ENCODE data around the gene SYNPR.
"Not testable (repeated sequence)": the region's sequence is repeated elsewhere in the genome, so short reads cannot be mapped to it uniquely, and the experiment has no call there.

SYNPR gene

DNA sequence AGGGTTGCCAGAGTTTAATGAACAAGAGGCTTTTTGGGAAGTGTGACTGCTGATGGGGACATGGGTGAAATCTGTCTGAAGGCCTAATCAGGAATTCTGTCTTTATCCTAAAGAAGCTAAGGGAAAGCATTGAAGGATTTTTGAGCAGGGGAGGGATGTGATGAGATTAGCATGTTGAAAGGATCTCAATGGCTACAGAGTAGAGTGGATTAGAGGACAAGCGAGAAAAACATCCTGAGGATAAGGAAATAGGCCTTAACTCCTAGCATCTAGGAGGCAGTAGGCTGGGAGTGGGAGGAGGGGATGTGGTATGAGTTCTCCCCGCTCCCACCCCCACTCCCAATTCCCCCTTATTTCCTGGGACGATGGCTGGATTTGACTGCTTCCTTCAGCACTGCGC lies 339.3 kb downstream of the SYNPR start:
- H3K9me3 Mint-ChIP-seq, result no peaks in the 10 kb centered on the region
- no peak overlapping the region for H3K4me3 Mint-ChIP-seq
- no peaks in the 10 kb centered on the region for H3K4me1 Mint-ChIP-seq
- peaks cover 3% of the 10 kb centered on the region for H3K27me3 Mint-ChIP-seq
- no peak overlapping the region for H3K27ac Mint-ChIP-seq
- no peaks in the 10 kb centered on the region for H3K36me3 Mint-ChIP-seq

DNA sequence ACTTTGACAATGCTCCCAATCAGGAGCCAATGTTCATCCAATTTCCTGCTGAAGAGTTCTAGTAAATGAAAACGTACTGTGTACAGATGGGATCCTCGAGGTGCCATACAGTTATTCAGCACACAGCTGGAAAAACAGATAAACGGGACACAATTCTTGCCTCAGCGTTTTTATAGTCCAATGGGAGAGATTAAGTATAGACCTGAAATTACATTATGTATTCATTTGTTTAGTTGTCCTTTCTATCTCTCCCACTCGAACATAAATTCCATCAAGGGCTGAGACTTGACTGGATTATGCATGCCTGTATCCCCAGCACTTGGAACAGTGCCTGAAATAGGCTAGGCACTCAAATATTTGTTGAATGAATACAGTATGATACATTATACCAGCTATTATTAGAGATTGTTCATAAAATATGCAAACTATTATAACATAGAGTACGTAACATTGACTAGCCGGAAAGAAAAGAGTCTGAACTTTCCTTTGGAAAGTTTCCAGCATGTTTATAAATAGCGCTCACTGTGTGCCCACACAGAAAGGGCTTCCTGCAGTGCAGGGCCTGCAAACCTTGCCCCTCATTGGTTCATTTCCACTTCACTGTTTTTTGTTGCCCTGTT lies 346.9 kb downstream of the SYNPR start:
- Mint-ChIP-seq H3K4me3 (no peak overlapping the region), H3K36me3 (no peaks in the 10 kb centered on the region), H3K27me3 (peaks cover 1% of the 10 kb centered on the region), H3K9me3 (no peaks in the 10 kb centered on the region), H3K27ac (no peak overlapping the region), H3K4me1 (no peaks in the 10 kb centered on the region)

DNA sequence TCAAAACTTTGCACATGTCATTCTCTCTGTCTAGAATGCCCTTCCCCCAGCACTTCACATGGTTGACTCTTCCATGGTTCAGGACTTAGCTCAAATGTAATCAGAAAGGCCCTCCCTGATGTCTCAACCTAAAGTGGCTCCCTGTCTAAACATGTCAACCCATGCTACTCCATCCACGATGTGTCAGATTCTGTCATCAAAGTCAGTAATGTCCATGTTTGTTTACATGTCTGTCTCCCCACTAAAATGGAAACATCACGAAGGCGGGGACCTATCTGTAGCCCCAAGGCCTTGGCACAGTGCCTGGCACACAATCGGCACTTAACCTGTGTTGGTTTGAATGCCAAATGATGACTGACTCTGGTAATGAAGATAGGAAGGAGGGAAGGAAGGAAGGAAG lies 353.6 kb downstream of the SYNPR start:
- Mint-ChIP-seq H3K36me3 (no peaks in the 10 kb centered on the region), H3K4me3 (no peak overlapping the region), H3K27me3 (no peaks in the 10 kb centered on the region), H3K27ac (no peak overlapping the region), H3K9me3 (peaks cover 10% of the 10 kb centered on the region), H3K4me1 (no peaks in the 10 kb centered on the region)

DNA sequence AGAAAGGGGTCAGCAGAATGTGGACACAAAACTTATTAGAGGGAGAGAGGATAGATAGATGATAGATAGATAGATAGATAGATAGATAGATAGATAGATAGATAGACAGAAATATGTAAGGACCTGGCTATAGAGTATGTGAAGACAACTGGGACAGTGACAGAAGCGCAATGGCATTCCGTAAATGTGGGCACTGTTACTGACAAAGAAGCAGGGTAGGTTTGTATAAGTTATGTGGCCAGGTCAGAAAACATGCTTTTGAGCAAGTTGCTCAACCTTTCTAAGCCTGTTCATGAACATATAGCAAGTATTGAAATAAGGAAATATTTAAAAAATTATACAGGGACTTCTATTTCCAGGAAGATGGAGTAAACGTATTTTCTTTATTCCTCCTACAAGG lies 357.1 kb downstream of the SYNPR start:
- no peaks in the 10 kb centered on the region for H3K4me1 Mint-ChIP-seq
- no peak overlapping the region for H3K4me3 Mint-ChIP-seq
- H3K9me3 Mint-ChIP-seq, result peaks cover 11% of the 10 kb centered on the region
- H3K27ac Mint-ChIP-seq, result no peak overlapping the region
- H3K36me3 Mint-ChIP-seq, result no peaks in the 10 kb centered on the region
- peaks cover 2% of the 10 kb centered on the region for H3K27me3 Mint-ChIP-seq

DNA sequence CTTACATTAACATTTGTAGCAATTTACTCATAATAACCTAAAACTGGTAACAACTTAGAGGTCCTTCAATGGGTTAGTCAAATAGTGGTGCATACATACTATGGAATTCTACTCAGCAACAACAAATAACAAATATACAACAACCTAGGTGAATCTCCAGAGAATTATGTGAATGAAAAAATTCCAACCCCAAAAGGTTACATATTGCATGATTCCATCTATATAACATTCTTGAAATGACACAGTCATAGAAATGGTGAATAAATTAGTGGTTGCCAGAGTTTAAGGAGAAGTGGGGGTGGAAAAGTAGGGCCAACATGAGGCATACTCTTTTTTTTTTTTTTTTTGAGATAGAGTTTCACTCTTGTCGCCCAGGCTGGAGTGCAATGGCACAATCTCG lies 361.7 kb downstream of the SYNPR start:
- Mint-ChIP-seq H3K4me3 (no peak overlapping the region), H3K27me3 (peaks cover 7% of the 10 kb centered on the region), H3K36me3 (no peaks in the 10 kb centered on the region), H3K9me3 (peaks cover 15% of the 10 kb centered on the region), H3K4me1 (no peaks in the 10 kb centered on the region), H3K27ac (no peak overlapping the region)

DNA sequence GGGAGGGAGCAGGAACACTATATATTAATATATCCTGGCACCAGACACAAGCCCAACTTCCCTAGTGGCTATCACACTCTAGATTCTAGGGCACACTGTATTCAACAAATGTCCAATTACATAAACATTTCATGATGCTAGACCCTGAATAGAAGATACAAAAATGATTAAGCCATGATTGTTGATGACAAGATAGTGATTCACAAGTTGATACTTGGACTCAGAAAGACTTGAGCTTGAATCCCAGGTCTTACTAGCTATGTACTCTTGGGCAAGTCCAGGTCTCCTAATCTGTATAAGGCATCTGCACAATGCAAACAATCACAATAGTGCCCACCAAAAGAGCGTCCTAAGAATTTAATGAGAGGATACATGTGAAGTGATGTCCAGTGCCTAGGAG lies 364.4 kb downstream of the SYNPR start:
- H3K4me3 Mint-ChIP-seq, result no peak overlapping the region
- H3K4me1 Mint-ChIP-seq, result no peaks in the 10 kb centered on the region
- peaks cover 5% of the 10 kb centered on the region for H3K27me3 Mint-ChIP-seq
- H3K36me3 Mint-ChIP-seq, result no peaks in the 10 kb centered on the region
- H3K27ac Mint-ChIP-seq, result no peak overlapping the region
- H3K9me3 Mint-ChIP-seq, result peaks cover 5% of the 10 kb centered on the region

DNA sequence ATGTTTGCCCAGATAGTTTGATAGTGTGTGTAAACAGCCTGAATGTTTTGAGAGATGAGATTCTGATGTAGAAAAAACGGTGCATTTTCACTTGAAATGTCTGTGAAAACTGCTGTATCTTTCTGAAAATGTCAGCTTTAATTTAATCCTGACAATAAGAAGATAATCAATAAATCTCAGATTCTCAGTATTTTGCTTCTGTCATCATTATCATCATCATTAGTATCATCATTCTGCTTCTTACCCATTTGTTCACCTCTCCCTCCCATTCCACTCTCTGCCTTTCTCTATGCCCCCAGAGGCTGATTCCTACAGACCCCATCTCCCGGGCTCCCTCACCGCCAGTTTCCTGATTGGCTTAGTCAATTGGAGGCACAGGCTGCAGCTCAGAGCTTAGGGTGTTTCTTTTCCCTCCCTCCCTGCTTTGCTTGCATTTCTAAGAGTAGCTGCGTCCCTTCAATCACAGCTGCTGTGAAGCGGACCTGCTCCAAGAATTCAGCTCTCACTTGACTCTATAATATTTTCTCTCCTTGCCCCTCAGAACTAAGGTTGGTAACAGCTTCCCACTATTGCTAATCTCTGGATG lies 366.2 kb downstream of the SYNPR start:
- peaks cover 5% of the 10 kb centered on the region for H3K9me3 Mint-ChIP-seq
- no peaks in the 10 kb centered on the region for H3K4me1 Mint-ChIP-seq
- no peak overlapping the region for H3K4me3 Mint-ChIP-seq
- H3K36me3 Mint-ChIP-seq, result no peaks in the 10 kb centered on the region
- no peak overlapping the region for H3K27ac Mint-ChIP-seq
- peaks cover 5% of the 10 kb centered on the region for H3K27me3 Mint-ChIP-seq

- not testable (repeated sequence) for H3K36me3 Mint-ChIP-seq, H3K27me3 Mint-ChIP-seq, H3K4me3 Mint-ChIP-seq, H3K9me3 Mint-ChIP-seq, H3K4me1 Mint-ChIP-seq, H3K27ac Mint-ChIP-seq
These were observed 367.0 kb downstream of the SYNPR start for GRCh38 chr3:63644928-63645781.

DNA sequence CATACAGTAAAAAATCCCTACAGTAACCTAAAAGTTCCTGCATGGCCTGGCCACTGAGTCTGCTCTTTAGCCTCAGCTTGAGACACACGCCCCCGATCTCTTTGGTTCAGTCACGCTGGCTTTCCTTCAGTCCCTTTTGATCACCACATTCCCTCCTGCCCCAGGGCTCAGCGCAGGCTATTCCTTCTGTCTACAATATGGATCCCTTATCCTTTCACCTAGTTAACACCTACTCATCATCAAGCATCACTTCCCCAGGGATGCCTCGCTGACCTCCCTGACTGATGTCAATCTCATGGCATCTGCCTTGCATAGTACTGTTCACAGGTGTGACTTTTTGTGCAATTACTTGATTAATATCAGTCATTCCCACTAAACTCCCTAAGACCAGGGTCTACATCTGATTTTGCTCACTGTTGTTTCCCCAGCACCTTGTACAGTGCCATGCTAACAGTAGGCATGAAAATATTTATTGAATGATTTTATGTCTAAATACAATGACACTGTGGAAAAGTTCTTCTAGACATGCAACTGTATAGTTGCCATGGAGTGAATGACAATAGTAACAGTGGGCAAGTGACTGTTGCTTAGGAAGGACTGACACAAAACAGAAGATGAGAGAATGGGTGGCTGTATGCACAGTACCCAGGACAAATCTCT lies 374.1 kb downstream of the SYNPR start, which contains the start of gene SNTN:
SNTN (plus strand) TSS at position 610 of the 660 bp plus-strand sequence; CDS start at position 623, 13 bp downstream.
- Mint-ChIP-seq H3K4me3 (no peak within 1 kb of the TSS), H3K9me3 (no peaks in the 10 kb centered on the region), H3K4me1 (no peaks in the 10 kb centered on the region), H3K27ac (no peak within 1 kb of the TSS), H3K36me3 (no peaks in the 10 kb centered on the region), H3K27me3 (no peaks in the 10 kb centered on the region)

DNA sequence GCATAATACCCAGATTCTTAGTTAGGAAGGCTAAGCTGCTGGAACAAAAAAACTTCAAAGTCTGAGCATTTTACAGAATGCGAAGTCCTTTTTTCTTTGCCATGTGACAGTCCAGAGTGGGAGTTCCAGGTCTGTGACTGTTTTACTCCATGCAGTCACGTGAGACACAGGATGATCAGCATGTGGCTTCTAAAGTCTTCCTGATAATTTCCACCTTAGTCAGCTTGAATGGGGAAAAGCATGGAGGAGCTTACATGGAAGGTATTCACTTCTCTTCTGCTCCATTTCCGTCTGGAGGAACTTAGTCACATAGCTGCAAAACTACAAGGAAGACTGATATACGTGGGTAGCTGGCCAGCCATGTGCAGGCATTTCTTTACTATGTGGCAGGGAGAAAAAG lies 376.1 kb downstream of the SYNPR start:
- Mint-ChIP-seq H3K9me3 (no peaks in the 10 kb centered on the region), H3K4me1 (no peaks in the 10 kb centered on the region), H3K27me3 (no peaks in the 10 kb centered on the region), H3K27ac (no peak overlapping the region), H3K36me3 (no peaks in the 10 kb centered on the region), H3K4me3 (no peak overlapping the region)

DNA sequence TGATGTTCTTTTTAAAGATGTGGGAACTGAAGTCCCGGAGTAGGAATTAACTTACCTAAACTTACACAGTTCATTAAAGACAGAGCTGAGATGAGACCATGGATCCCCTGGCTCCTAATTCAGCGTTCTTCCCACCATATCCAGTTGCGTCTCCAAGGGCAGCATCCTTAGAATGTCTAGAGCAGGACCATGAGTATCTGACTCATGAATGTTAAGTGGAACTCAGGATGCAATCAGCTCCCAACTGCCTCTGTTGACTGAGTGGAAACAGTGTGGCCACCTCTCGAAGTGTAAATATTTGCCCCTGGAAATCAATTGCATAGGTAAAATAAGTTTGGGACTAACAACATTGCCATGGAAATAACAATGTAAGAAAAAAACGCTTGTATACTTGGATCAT lies 376.8 kb downstream of the SYNPR start:
- Mint-ChIP-seq H3K4me1 (no peaks in the 10 kb centered on the region), H3K27me3 (no peaks in the 10 kb centered on the region), H3K27ac (no peak overlapping the region), H3K9me3 (no peaks in the 10 kb centered on the region), H3K36me3 (no peaks in the 10 kb centered on the region), H3K4me3 (no peak overlapping the region)

- Mint-ChIP-seq H3K27ac (no peak overlapping the region), H3K4me1 (no peaks in the 10 kb centered on the region), H3K27me3 (no peaks in the 10 kb centered on the region), H3K4me3 (no peak overlapping the region), H3K9me3 (no peaks in the 10 kb centered on the region), H3K36me3 (no peaks in the 10 kb centered on the region)
These were observed 377.4 kb downstream of the SYNPR start for GRCh38 chr3:63655519-63655918.

DNA sequence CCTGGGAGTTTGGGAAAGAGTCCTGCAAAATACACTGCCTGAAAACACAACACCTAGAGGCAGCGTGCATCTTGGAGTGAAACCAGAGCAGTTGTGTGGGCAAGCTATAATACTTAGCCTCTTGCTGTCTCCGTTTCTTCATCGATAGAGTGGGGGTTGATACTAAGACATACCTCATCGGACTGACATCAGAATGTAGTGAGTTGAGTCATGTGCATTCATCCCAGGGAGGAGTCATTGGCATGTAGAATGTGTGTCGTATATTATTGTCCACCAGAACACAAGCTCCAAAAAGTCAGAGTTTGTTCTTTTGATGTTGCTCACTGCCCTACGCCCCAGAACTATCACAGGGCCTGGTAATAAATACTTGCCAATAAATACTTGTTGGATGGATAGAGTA lies 378.7 kb downstream of the SYNPR start:
- Mint-ChIP-seq H3K4me3 (no peak overlapping the region), H3K9me3 (no peaks in the 10 kb centered on the region), H3K27me3 (no peaks in the 10 kb centered on the region), H3K4me1 (no peaks in the 10 kb centered on the region), H3K36me3 (no peaks in the 10 kb centered on the region), H3K27ac (no peak overlapping the region)

GRCh38 chr3:63661242-63661641 lies 383.1 kb downstream of the SYNPR start:
- Mint-ChIP-seq H3K4me3 (no peak overlapping the region), H3K9me3 (no peaks in the 10 kb centered on the region), H3K27me3 (no peaks in the 10 kb centered on the region), H3K4me1 (no peaks in the 10 kb centered on the region), H3K27ac (no peak overlapping the region), H3K36me3 (no peaks in the 10 kb centered on the region)

DNA sequence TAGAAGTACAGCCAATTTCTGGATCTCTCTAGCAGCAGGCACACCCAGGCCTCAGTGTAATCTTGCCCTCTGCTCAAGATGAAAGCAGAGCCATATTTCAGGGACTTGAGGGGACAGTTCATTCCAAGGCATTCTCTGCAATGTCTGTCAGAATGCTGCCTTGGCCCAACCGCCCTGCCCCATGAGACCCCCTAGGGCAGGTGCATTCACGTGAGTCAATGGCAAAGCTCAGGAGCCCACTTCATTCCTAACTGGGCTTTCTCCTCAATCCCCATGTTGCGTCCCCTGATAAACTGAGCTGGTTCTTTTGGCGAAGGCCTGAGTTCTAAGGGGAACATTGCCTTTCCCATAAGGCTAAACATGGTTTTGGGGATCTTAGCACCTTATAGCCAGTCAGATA lies 383.9 kb downstream of the SYNPR start:
- Mint-ChIP-seq H3K36me3 (no peaks in the 10 kb centered on the region), H3K27me3 (no peaks in the 10 kb centered on the region), H3K4me3 (no peak overlapping the region), H3K4me1 (no peaks in the 10 kb centered on the region), H3K9me3 (no peaks in the 10 kb centered on the region), H3K27ac (no peak overlapping the region)

- Mint-ChIP-seq H3K36me3 (no peaks in the 10 kb centered on the region), H3K9me3 (no peaks in the 10 kb centered on the region), H3K27ac (no peak overlapping the region), H3K4me1 (no peaks in the 10 kb centered on the region), H3K27me3 (no peaks in the 10 kb centered on the region), H3K4me3 (no peak overlapping the region)
These were observed 384.4 kb downstream of the SYNPR start for GRCh38 chr3:63662500-63662899.
